Right lobe of liver (tissue), 4 donors: ENCODE data around the gene PIAS1.

Source experiments
- CTCF ChIP-seq, 4 donors: fragments of 200-600 bp in 3 of 4; fragments of 450-650 bp in 1 of 4; IDR thresholded peaks; one replicate each; pipeline versions ENCODE4 v1.5.1 to v1.8.0; 2016 to 2022; ENCODE audit warnings: antibody characterized with exemption in 4 of 4, mild to moderate bottlenecking in 2 of 4
- POLR2A ChIP-seq: fragments of 450-650 bp; IDR thresholded peaks from one replicate; pipeline ENCODE4 v1.6.1; 2017; ENCODE audit warnings: antibody characterized with exemption, mild to moderate bottlenecking
- donor health status: DM: no; HTN: no; CAD: no.
- donor health status: DM: no; HTN: no; CAD: no.
- donor health status: DM: no; HTN: yes; CAD: no.

DNA sequence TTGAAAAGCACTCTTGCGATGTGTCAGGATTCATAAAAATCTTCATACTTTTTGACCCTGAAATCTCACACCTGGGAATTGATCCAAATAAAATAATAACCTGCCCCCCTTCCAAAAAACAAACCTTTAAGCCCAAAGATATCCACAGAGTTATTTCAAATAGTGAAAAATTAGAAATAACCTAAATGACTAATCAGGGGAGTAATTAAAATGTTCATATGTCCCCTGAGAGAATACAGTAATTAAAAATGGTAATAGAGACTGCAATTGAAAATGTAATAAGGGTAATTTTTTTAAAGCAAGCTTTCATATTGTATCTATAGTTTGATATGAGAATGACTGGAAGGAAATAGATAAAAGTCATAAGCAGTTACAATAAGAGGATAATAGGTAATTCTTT is 83.0 kb downstream of the PIAS1 start:
- TF ChIP-seq CTCF (IDR thresholded peaks at IDR 0.05) (no peak), POLR2A (no peak)
